Stomach smooth muscle (tissue), 2 donors: ENCODE measurements around the gene CDH4.

Source experiments
- H3K27ac ChIP-seq: one replicate; pipeline ENCODE4 v1.7.0; 2013; ENCODE audit warnings: mild to moderate bottlenecking, low read length, inconsistent platforms
- H3K27me3 ChIP-seq, 2 donors: one replicate each; pipeline ENCODE4 v1.7.0; 2013; ENCODE audit warnings: low read length in 2 of 2; ENCODE audit not compliant: insufficient read depth in 2 of 2, control insufficient read depth in 1 of 2
- H3K36me3 ChIP-seq, 2 donors: one replicate each; pipeline ENCODE4 v1.7.0; 2013; ENCODE audit warnings: low read length in 2 of 2; ENCODE audit not compliant: control insufficient read depth in 2 of 2, insufficient read depth in 2 of 2
- H3K4me1 ChIP-seq: one replicate; pipeline ENCODE4 v1.7.0; 2013; ENCODE audit warnings: low read length; ENCODE audit not compliant: control insufficient read depth, insufficient read depth
- H3K4me3 ChIP-seq, 2 donors: one replicate each; pipeline ENCODE4 v1.7.0; 2013; ENCODE audit warnings: low read length in 2 of 2
- H3K9ac ChIP-seq, 2 donors: one replicate each; pipeline ENCODE4 v1.7.0; 2013; ENCODE audit warnings: low read length in 2 of 2, mild to moderate bottlenecking in 1 of 2
- H3K9me3 ChIP-seq, 2 donors: one replicate each; pipeline ENCODE4 v1.7.0; 2013; ENCODE audit warnings: low read length in 2 of 2; ENCODE audit not compliant: control insufficient read depth in 2 of 2
- donor health status: healthy.
- donor health status: Pancreatic carcinoma.

The CDH4 gene

GRCh38 chr20:61699495-61700374 is 447.7 kb downstream of the CDH4 start:
- Histone ChIP-seq H3K4me1 (no peaks in the 10 kb centered on the region), H3K4me3 (no peak overlapping the region), H3K9ac (no peak overlapping the region), H3K27me3 (peaks cover 0 to 2% of the 10 kb centered on the region in 2 donors), H3K27ac (no peak overlapping the region), H3K36me3 (no peaks in the 10 kb centered on the region), H3K9me3 (no peaks in the 10 kb centered on the region)

DNA sequence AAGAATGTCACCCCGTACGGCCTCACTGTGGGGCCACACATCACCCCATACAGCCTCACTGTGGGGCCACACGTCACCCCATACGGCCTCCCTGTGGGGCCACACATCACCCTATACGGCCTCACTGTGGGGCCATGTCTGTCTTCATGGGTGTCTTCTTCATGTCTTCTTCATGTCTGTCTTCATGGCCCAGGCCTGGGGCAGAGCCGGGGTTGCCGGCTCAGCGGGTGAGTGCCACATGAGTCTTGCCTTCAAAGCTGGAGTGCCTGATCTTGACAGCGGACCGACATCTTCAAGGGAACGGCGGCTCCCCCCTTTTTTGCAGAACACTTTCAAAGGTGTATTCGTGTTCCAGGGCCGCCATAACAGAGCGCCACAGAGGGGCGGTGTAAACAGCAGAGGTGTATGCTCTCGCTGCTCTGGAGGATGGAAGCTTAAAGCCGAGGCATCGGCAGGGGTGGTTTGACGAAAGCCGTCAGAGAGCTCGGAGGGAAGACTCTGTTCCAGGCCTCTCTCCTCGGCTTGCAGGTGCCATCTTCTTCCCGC is 448.6 kb downstream of the CDH4 start:
- H3K9ac ChIP-seq, result no peak overlapping the region
- H3K4me3 ChIP-seq, result no peak overlapping the region
- H3K27ac ChIP-seq, result no peak overlapping the region
- H3K9me3 ChIP-seq, result no peaks in the 10 kb centered on the region
- no peaks in the 10 kb centered on the region for H3K36me3 ChIP-seq
- peaks cover 0 to 9% of the 10 kb centered on the region in 2 donors for H3K27me3 ChIP-seq
- no peaks in the 10 kb centered on the region for H3K4me1 ChIP-seq

DNA sequence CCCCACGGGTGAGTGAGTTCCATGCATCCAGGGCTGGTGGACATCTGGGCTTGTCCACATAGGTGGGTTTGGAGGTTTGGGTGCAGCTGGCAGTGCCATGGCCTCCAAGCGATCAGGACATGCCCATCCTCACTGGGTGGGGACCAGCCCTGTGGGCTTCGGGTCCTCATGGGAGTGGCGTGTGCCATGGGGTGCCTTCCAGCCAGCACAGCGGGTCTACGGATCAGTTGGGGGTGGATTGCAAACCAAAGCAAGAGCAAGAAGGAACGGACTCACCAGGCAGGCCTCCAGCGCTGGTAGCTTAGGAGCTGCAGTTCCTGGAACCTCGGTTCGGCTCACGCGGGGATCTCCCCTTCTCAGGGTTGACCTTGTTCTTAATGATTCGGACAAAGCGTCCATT is 449.3 kb downstream of the CDH4 start:
- no peaks in the 10 kb centered on the region for H3K36me3 ChIP-seq
- H3K4me1 ChIP-seq, result no peaks in the 10 kb centered on the region
- H3K4me3 ChIP-seq, result no peak overlapping the region
- no peaks in the 10 kb centered on the region for H3K9me3 ChIP-seq
- no peak overlapping the region for H3K27ac ChIP-seq
- H3K9ac ChIP-seq, result no peak overlapping the region
- H3K27me3 ChIP-seq, result peaks cover 0 to 9% of the 10 kb centered on the region in 2 donors

- Histone ChIP-seq H3K9me3 (no peaks in the 10 kb centered on the region), H3K27ac (no peak overlapping the region), H3K4me1 (no peaks in the 10 kb centered on the region), H3K27me3 (peaks cover 0 to 9% of the 10 kb centered on the region in 2 donors), H3K36me3 (no peaks in the 10 kb centered on the region), H3K4me3 (no peak overlapping the region), H3K9ac (no peak overlapping the region)
Measured at GRCh38 chr20:61701802-61702201, 449.7 kb downstream of the CDH4 start.

- Histone ChIP-seq H3K27me3 (peaks cover 0 to 9% of the 10 kb centered on the region in 2 donors), H3K4me3 (no peak overlapping the region), H3K9ac (no peak overlapping the region), H3K36me3 (no peaks in the 10 kb centered on the region), H3K9me3 (no peaks in the 10 kb centered on the region), H3K27ac (no peak overlapping the region), H3K4me1 (no peaks in the 10 kb centered on the region)
Measured at GRCh38 chr20:61702246-61702645, 450.2 kb downstream of the CDH4 start.

DNA sequence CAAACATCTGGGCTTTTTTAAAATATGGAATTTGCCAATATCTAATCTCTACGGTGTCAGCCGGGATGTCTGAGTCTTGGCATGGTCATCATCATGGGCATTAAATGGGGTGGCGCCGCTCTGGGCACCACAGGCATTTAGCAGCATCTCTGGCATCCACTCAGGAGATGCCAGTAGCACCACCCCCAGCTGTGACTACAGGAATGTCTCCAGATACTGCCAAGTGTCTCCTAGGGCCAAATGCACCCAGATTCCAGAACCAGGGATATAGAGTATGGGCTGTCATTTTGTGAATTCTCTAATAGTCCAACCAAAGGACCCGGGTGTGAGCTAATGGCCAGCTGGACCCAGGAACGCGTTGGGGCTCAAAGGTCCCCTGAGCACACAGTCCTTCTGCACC is 452.6 kb downstream of the CDH4 start:
- H3K4me3 ChIP-seq, result no peak overlapping the region
- no peak overlapping the region for H3K9ac ChIP-seq
- no peaks in the 10 kb centered on the region for H3K36me3 ChIP-seq

GRCh38 chr20:61705386-61706258 is 453.6 kb downstream of the CDH4 start:
- Histone ChIP-seq H3K27me3 (peaks cover 0 to 7% of the 10 kb centered on the region in 2 donors), H3K4me1 (no peaks in the 10 kb centered on the region), H3K9me3 (no peaks in the 10 kb centered on the region), H3K4me3 (no peak overlapping the region), H3K36me3 (no peaks in the 10 kb centered on the region), H3K27ac (no peak overlapping the region), H3K9ac (no peak overlapping the region)

More for the DNA sequence above, 452.6 kb downstream of the CDH4 start:
- Histone ChIP-seq H3K4me1 (no peaks in the 10 kb centered on the region), H3K9me3 (no peaks in the 10 kb centered on the region), H3K27me3 (peaks cover 0 to 9% of the 10 kb centered on the region in 2 donors), H3K27ac (no peak overlapping the region)

GRCh38 chr20:61706259-61706961 is 454.3 kb downstream of the CDH4 start:
- H3K4me3 ChIP-seq, result no peak overlapping the region
- peaks cover 0 to 7% of the 10 kb centered on the region in 2 donors for H3K27me3 ChIP-seq
- no peaks in the 10 kb centered on the region for H3K9me3 ChIP-seq
- H3K36me3 ChIP-seq, result no peaks in the 10 kb centered on the region
- no peak overlapping the region for H3K9ac ChIP-seq
- H3K27ac ChIP-seq, result no peak overlapping the region
- no peaks in the 10 kb centered on the region for H3K4me1 ChIP-seq

DNA sequence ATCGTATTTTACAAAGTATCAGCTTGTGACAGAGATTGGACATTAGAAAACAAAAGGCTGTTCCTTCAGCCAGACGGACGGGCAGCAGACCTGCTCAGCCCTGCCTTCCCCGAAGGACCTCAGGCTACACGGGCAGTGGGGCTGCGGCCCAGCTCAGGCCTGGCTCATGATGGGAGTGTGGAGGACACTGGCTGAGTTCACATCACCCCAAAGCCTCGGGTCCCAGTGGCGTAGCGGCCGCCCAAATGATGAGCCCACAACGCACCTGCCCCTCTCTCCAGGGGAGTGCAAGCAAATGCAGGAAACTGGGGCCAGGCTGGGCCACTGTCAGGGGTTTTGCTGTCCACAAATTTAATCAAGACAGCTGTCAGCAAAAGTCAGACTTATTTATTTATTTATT is 456.8 kb downstream of the CDH4 start:
- no peak overlapping the region for H3K4me3 ChIP-seq
- H3K36me3 ChIP-seq, result no peaks in the 10 kb centered on the region
- no peak overlapping the region for H3K27ac ChIP-seq
- no peaks in the 10 kb centered on the region for H3K9me3 ChIP-seq
- H3K9ac ChIP-seq, result no peak overlapping the region
- no peaks in the 10 kb centered on the region for H3K4me1 ChIP-seq
- peaks cover 0 to 9% of the 10 kb centered on the region in 2 donors for H3K27me3 ChIP-seq

- no peak overlapping the region for H3K4me3 ChIP-seq
- no peaks in the 10 kb centered on the region for H3K9me3 ChIP-seq
- H3K9ac ChIP-seq, result no peak overlapping the region
- H3K4me1 ChIP-seq, result no peaks in the 10 kb centered on the region
- H3K27me3 ChIP-seq, result peaks cover 0 to 6% of the 10 kb centered on the region in 2 donors
- H3K36me3 ChIP-seq, result no peaks in the 10 kb centered on the region
- H3K27ac ChIP-seq, result no peak overlapping the region
Measured at GRCh38 chr20:61710108-61710507, 458.0 kb downstream of the CDH4 start.
